HepG2 (cell line): ENCODE data around the gene NOL12. TPM values are rescaled to one million over a fixed set of nuclear protein-coding genes. Genes with fewer than 3 reads are reported as not detected.

ENCODE experiments used
- ATAC-seq: fragments of 200-7000 bp; cut with Tn5 transposase; 3 replicates; pipeline ENCODE4 v1.9.1; 2020; ENCODE audit warnings: mild to moderate bottlenecking, moderate library complexity
- BruUV-seq: library from RNA; stranded (reverse); fragments of 400-500 nt; replicated peaks from 2 replicates; lab custom pipeline; 2021; lab: Mats Ljungman, UMichigan
- CTCF ChIA-PET: fragments of 300-600 bp; formaldehyde crosslinking; extraction: SDS; loops from one replicate; lab custom pipeline; 2021; ENCODE audit warnings: low total read pairs, inconsistent platforms, low intra/inter-chr PET ratio; lab: Yijun Ruan, JAX
- POLR2A ChIA-PET: fragments of 350-600 bp; sonication (Branson Sonifier 250); formaldehyde crosslinking; loops from one replicate; lab custom pipeline; 2020; ENCODE audit warnings: antibody characterized with exemption, inconsistent platforms; lab: Yijun Ruan, JAX
- DNase-seq: peaks from one replicate; pipeline ENCODE4 v3.0.0-alpha.2; 2015; ENCODE audit warnings: low spot score
- FAIRE-seq: peaks from 3 replicates; lab custom pipeline; 2011; peaks lifted over from hg19 to GRCh38; lab: Jason Lieb, UNC
- H2AFZ ChIP-seq: one replicate; pipeline ENCODE4 v1.6.1; 2011; ENCODE audit warnings: low read length, inconsistent platforms
- H3K27ac ChIP-seq: fragments of 300-600 bp; 3 replicates; pipeline ENCODE4 v1.8.0; 2011; ENCODE audit warnings: mixed run types, mild to moderate bottlenecking, mixed read lengths, low read length, inconsistent platforms; ENCODE audit not compliant: insufficient read depth; ENCODE audit errors: extremely low read length
- H3K27me3 ChIP-seq, 2 experiments: fragments of 200-600 bp in 1 of 2; 2 replicates in 1 of 2; 3 replicates in 1 of 2; pipeline versions ENCODE4 v1.6.0 to v1.8.0; 2011; ENCODE audit warnings: low read length in 2 of 2, mild to moderate bottlenecking in 2 of 2, moderate library complexity in 2 of 2, inconsistent platforms in 1 of 2; ENCODE audit not compliant: insufficient read depth in 2 of 2, control insufficient read depth in 1 of 2
- H3K36me3 ChIP-seq, 2 experiments: fragments of 200-600 bp in 1 of 2; replicated peaks in 1 of 2; 2 replicates in 1 of 2; 3 replicates in 1 of 2; pipeline versions ENCODE4 v1.5.1 to v1.8.0; 2011; ENCODE audit warnings: low read length in 2 of 2, inconsistent platforms in 1 of 2; ENCODE audit not compliant: insufficient read depth in 2 of 2, control insufficient read depth in 1 of 2
- H3K4me1 ChIP-seq: 2 replicates; pipeline ENCODE4 v1.5.1; 2012; ENCODE audit warnings: low read length, inconsistent platforms; ENCODE audit not compliant: insufficient read depth
- H3K4me2 ChIP-seq: 2 replicates; pipeline ENCODE4 v1.6.0; 2011; ENCODE audit warnings: low read depth, low read length, inconsistent platforms
- H3K4me3 ChIP-seq, 3 experiments: fragments of 200-600 bp in 1 of 3; sonication (generic), shearing (Covaris generic) in 1 of 3; replicated peaks in 1 of 3; 2 replicates each; pipeline ENCODE4 v1.5.1; 2011 to 2016; ENCODE audit warnings: low read length in 3 of 3, inconsistent platforms in 2 of 3, low read depth in 2 of 3, mild to moderate bottlenecking in 2 of 3, control low read depth in 1 of 3, mixed read lengths in 1 of 3; ENCODE audit not compliant: insufficient read depth in 1 of 3
- H3K79me2 ChIP-seq: one replicate; pipeline ENCODE4 v1.6.1; 2011; ENCODE audit warnings: low read length, inconsistent platforms; ENCODE audit not compliant: insufficient read depth
- H3K9ac ChIP-seq: 2 replicates; pipeline ENCODE4 v1.6.0; 2011; ENCODE audit warnings: mild to moderate bottlenecking, low read depth, low read length, inconsistent platforms; ENCODE audit not compliant: insufficient read depth
- H3K9me3 ChIP-seq: 2 replicates; pipeline ENCODE4 v1.5.1; 2012; ENCODE audit warnings: mild to moderate bottlenecking, low read length
- H4K20me1 ChIP-seq: 2 replicates; pipeline ENCODE4 v1.6.0; 2011; ENCODE audit warnings: inconsistent platforms, mild to moderate bottlenecking, low read length, moderate library complexity; ENCODE audit not compliant: insufficient read depth
- AGO2 ChIP-seq: fragments of 200-400 bp; formaldehyde crosslinking; optimal IDR thresholded peaks from 2 replicates; pipeline ENCODE3; 2017; ENCODE audit warnings: mild to moderate bottlenecking, low read depth, low read length, moderate library complexity
- AKAP8 ChIP-seq: sonication (generic); formaldehyde crosslinking; IDR thresholded peaks from 2 replicates; pipeline ENCODE4 v1.5.1; 2020; ENCODE audit warnings: mild to moderate bottlenecking, missing genetic modification reagents
- ELF3 ChIP-seq: IDR thresholded peaks from 2 replicates; pipeline ENCODE4 v1.6.1; 2016; ENCODE audit warnings: missing genetic modification reagents, missing compliant biosample characterization
- HNRNPK ChIP-seq: fragments of 200-400 bp; formaldehyde crosslinking; IDR thresholded peaks from 2 replicates; pipeline ENCODE4 v1.6.1; 2018; ENCODE audit warnings: low read length, low read depth, moderate library complexity, mild to moderate bottlenecking; ENCODE audit not compliant: poor library complexity, severe bottlenecking
- HNRNPLL ChIP-seq: fragments of 200-400 bp; formaldehyde crosslinking; IDR thresholded peaks from 2 replicates; pipeline ENCODE4 v1.6.1; 2017; ENCODE audit warnings: mild to moderate bottlenecking, low read depth, low read length; ENCODE audit not compliant: poor library complexity, severe bottlenecking
- PCBP2 ChIP-seq: fragments of 200-400 bp; formaldehyde crosslinking; optimal IDR thresholded peaks from 2 replicates; pipeline ENCODE3; 2018; ENCODE audit warnings: low read length, low read depth; ENCODE audit not compliant: poor library complexity, severe bottlenecking
- PPARG ChIP-seq: conservative IDR thresholded peaks from 2 replicates; pipeline ENCODE4 v1.6.1; 2016; ENCODE audit warnings: missing biosample characterization, missing genetic modification reagents
- RBFOX2 ChIP-seq: fragments of 200-400 bp; formaldehyde crosslinking; IDR thresholded peaks from 2 replicates; pipeline ENCODE4 v1.6.1; 2017; ENCODE audit warnings: low read depth, mild to moderate bottlenecking, low read length
- SALL2 ChIP-seq: sonication (generic); formaldehyde crosslinking; IDR thresholded peaks from 2 replicates; pipeline ENCODE4 v1.8.1; 2023; ENCODE audit warnings: mild to moderate bottlenecking, missing genetic modification reagents, inconsistent platforms
- ZBTB38 ChIP-seq: sonication (generic); formaldehyde crosslinking; IDR thresholded peaks from 2 replicates; pipeline ENCODE4 v1.5.1; 2020; ENCODE audit warnings: mild to moderate bottlenecking, missing genetic modification reagents
- ZNF317 ChIP-seq: sonication (generic); formaldehyde crosslinking; IDR thresholded peaks from 2 replicates; pipeline ENCODE4 v1.5.0; 2020; ENCODE audit warnings: mild to moderate bottlenecking, missing genetic modification reagents
- ZNF335 ChIP-seq: sonication (generic); formaldehyde crosslinking; IDR thresholded peaks from 2 replicates; pipeline ENCODE4 v1.4.0; 2020; ENCODE audit warnings: missing genetic modification reagents
- ZNF589 ChIP-seq: sonication (generic); formaldehyde crosslinking; conservative IDR thresholded peaks from 2 replicates; pipeline ENCODE4 v1.8.0; 2022; ENCODE audit warnings: mild to moderate bottlenecking, moderate library complexity, missing genetic modification reagents
- WGBS: methylation state at CpG from one replicate; pipeline ENCODE4 v1.1.6; 2017; ENCODE audit warnings: low lambda C conversion rate; 5-methylcytosine and 5-hydroxymethylcytosine counted together
- in situ Hi-C: cut with HindIII; loops from 2 replicates; pipeline ENCODE4 v1.10.0; 2017; ENCODE audit warnings: low pct_unique_long_range_greater_than_20kb; ENCODE audit not compliant: extremely low pct_ligation_motif_present
- intact Hi-C: fragments of 100-400 bp; cut with micrococcal nuclease; formaldehyde crosslinking; loops from one replicate; pipeline ENCODE4 v1.10.0; 2022; ENCODE audit not compliant: unreplicated experiment
- polyA plus RNA-seq, 8 experiments: library from polyadenylated mRNA; depleted of rRNA in 3 of 8; stranded (reverse) in 7 of 8; unstranded in 1 of 8; fragments of >200 nt; fragmentation: Illumina TruSeq in 4 of 8; extraction: Trizol in 4 of 8; gene quantifications; 2 replicates each; pipeline versions ENCODE4 v1.2.1 to v1.2.3, GENCODE V29; 2011 to 2016; ENCODE audit warnings: low read depth in 4 of 8, missing spikeins in 1 of 8, mixed read lengths in 1 of 8; ENCODE audit not compliant: insufficient read depth in 1 of 8
- total RNA-seq, 5 experiments: library from RNA; depleted of rRNA; stranded (reverse); fragments of >200 nt; fragmentation: Illumina TruSeq; extraction: Trizol; gene quantifications; 2 replicates each; pipeline ENCODE4 v1.2.3, GENCODE V29; 2016; ENCODE audit warnings: low read depth in 1 of 5
- TF ChIP-seq, protein P1 (sequence below): IDR thresholded peaks from 2 replicates; pipeline ENCODE4 v1.6.1; 2016; ENCODE audit warnings: missing compliant biosample characterization, missing genetic modification reagents, borderline replicate concordance
- TF ChIP-seq, protein P2 (sequence below): IDR thresholded peaks from 2 replicates; pipeline ENCODE4 v1.6.1; 2016; ENCODE audit warnings: missing genetic modification reagents, missing compliant biosample characterization
- TF ChIP-seq, protein P3 (sequence below): IDR thresholded peaks from 2 replicates; pipeline ENCODE4 v1.6.1; 2016; ENCODE audit warnings: low read depth, missing genetic modification reagents, missing compliant biosample characterization

The NOL12 gene
- total and polyA plus RNA-seq, 2 of the 13 experiments (the other 11 are each of a cell fraction or from before 2014, with no cell fraction given), result 14.3 to 31.4 TPM

DNA sequence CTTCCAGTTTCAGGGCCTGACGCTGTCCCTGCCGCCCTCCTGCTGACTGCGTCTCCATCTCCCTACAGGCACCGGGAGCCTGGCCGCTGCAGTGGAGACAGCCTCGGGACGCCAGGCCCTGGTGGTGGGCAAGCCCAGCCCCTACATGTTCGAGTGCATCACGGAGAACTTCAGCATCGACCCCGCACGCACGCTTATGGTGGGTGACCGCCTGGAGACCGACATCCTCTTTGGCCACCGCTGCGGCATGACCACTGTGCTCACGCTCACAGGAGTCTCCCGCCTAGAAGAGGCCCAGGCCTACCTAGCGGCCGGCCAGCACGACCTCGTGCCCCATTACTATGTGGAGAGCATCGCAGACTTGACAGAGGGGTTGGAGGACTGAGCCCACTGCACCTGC, 20.7 kb upstream of the NOL12 start:
- POLR2A ChIA-PET, result interaction anchor here (1.4 to 11.2 kb wide), 3 partner anchors 16 to 28 kb away, joined by 3 to 242 read pairs (median 3); partner anchors contain the start of gene SH3BP1
- CTCF ChIA-PET, result no interaction called here
- H3K27me3 ChIP-seq, result no peaks in the 10 kb centered on the region; a peak in 1 of 5 replicates
- TF ChIP-seq, protein P1, sequence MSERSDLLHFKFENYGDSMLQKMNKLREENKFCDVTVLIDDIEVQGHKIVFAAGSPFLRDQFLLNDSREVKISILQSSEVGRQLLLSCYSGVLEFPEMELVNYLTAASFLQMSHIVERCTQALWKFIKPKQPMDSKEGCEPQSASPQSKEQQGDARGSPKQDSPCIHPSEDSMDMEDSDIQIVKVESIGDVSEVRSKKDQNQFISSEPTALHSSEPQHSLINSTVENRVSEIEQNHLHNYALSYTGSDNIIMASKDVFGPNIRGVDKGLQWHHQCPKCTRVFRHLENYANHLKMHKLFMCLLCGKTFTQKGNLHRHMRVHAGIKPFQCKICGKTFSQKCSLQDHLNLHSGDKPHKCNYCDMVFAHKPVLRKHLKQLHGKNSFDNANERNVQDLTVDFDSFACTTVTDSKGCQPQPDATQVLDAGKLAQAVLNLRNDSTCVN (CRISPR knock-in tag), result no peak
- TF ChIP-seq ZNF335 (CRISPR knock-in tag) (no peak), HNRNPLL (peak; percentile 23), ZBTB38 (0 out of 2 replicates have a peak, but pooled peaks have one; percentile 23), AGO2 (peak; percentile 89), AKAP8 (CRISPR knock-in tag) (0 out of 2 replicates have a peak, but pooled peaks have one; percentile 37), HNRNPK (no peak), ELF3 (CRISPR knock-in tag) (no peak), ZNF317 (CRISPR knock-in tag) (no peak), ZNF589 (no peak), PPARG (no peak), SALL2 (no peak), RBFOX2 (peak; percentile 62; the same call in 1 of the 2 replicates), PCBP2 (no peak)
- TF ChIP-seq, protein P2, sequence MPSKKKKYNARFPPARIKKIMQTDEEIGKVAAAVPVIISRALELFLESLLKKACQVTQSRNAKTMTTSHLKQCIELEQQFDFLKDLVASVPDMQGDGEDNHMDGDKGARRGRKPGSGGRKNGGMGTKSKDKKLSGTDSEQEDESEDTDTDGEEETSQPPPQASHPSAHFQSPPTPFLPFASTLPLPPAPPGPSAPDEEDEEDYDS (CRISPR knock-in tag), result no peak
- TF ChIP-seq, protein P3, sequence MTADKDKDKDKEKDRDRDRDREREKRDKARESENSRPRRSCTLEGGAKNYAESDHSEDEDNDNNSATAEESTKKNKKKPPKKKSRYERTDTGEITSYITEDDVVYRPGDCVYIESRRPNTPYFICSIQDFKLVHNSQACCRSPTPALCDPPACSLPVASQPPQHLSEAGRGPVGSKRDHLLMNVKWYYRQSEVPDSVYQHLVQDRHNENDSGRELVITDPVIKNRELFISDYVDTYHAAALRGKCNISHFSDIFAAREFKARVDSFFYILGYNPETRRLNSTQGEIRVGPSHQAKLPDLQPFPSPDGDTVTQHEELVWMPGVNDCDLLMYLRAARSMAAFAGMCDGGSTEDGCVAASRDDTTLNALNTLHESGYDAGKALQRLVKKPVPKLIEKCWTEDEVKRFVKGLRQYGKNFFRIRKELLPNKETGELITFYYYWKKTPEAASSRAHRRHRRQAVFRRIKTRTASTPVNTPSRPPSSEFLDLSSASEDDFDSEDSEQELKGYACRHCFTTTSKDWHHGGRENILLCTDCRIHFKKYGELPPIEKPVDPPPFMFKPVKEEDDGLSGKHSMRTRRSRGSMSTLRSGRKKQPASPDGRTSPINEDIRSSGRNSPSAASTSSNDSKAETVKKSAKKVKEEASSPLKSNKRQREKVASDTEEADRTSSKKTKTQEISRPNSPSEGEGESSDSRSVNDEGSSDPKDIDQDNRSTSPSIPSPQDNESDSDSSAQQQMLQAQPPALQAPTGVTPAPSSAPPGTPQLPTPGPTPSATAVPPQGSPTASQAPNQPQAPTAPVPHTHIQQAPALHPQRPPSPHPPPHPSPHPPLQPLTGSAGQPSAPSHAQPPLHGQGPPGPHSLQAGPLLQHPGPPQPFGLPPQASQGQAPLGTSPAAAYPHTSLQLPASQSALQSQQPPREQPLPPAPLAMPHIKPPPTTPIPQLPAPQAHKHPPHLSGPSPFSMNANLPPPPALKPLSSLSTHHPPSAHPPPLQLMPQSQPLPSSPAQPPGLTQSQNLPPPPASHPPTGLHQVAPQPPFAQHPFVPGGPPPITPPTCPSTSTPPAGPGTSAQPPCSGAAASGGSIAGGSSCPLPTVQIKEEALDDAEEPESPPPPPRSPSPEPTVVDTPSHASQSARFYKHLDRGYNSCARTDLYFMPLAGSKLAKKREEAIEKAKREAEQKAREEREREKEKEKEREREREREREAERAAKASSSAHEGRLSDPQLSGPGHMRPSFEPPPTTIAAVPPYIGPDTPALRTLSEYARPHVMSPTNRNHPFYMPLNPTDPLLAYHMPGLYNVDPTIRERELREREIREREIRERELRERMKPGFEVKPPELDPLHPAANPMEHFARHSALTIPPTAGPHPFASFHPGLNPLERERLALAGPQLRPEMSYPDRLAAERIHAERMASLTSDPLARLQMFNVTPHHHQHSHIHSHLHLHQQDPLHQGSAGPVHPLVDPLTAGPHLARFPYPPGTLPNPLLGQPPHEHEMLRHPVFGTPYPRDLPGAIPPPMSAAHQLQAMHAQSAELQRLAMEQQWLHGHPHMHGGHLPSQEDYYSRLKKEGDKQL (CRISPR knock-in tag), result no peak
- in situ Hi-C loops (no loop called here), intact Hi-C loops (no loop called here)
- H3K27ac ChIP-seq, result no peak overlapping the region
- H4K20me1 ChIP-seq, result peaks cover 49% of the 10 kb centered on the region
- FAIRE-seq, result no peak
- H3K36me3 ChIP-seq, result peaks cover 17 to 29% of the 10 kb centered on the region in 2 experiments
- H3K4me1 ChIP-seq, result peaks cover 61% of the 10 kb centered on the region
- no peak for DNase-seq
- no peak for ATAC-seq
- BruUV-seq, result no TSS peak
- H3K9ac ChIP-seq, result no peak overlapping the region
- peaks cover 44% of the 10 kb centered on the region for H3K79me2 ChIP-seq
- H3K9me3 ChIP-seq, result no peaks in the 10 kb centered on the region
- no peak overlapping the region for H3K4me3 ChIP-seq
- H2AFZ ChIP-seq, result no peak overlapping the region
- H3K4me2 ChIP-seq, result no peak overlapping the region
- 98% methylated on average over 20 of the region's 24 CpGs for WGBS
